ENCODE measurements around the gene PCCA.

The PCCA gene

DNA sequence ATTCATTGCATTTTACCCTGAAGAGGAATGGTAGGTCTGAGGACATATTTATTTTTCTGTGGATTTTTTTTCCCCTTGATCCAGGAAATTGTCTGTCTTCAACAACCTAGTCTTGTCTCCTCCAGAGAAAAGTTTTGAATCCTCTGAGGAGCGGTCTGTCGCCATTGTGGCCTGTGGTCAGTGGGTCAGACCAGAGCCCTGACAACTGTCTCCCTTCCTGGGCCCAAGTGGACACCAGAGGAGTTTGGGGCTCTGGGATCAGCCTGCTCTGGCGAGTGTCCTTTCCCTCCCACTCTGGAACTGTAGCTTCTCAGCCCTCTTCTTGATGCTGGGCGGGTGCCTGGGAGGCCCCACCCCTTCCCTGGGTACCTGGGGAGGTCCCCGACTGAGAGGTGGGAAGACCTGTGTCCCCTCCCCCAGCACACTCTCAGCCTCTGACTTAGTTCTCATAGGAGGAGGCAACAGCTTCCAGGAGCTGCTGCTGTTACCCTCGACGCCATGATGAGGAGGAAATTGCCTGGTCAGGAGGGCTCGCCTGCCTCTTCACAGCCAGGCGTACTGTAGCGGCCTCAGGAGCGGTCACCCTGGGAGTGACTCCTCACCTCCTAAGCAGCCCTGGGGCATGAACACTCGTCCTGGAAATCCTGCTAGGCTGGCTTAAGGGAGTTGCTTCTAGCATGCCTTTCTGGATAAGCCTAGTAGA, 389.4 kb downstream of the PCCA start:
- Histone ChIP-seq H3K79me2 (ENCODE audit: control insufficient read depth, insufficient read depth, low read length, unreplicated experiment) (no peaks in the 10 kb centered on the region), H3K4me3 (ENCODE audit: low read depth, low read length) (no peak overlapping the region), H2AFZ (ENCODE audit: low read length, unreplicated experiment) (no peak overlapping the region), H3K36me3 (ENCODE audit: insufficient read depth, low read length) (no peaks in the 10 kb centered on the region), H3K27me3 (ENCODE audit: insufficient read depth, low read length) (no peaks in the 10 kb centered on the region), H3K27ac (ENCODE audit: low read depth, low read length) (no peak overlapping the region), H3K4me1 (ENCODE audit: control insufficient read depth, insufficient read depth, low read length, unreplicated experiment) (no peaks in the 10 kb centered on the region)

DNA sequence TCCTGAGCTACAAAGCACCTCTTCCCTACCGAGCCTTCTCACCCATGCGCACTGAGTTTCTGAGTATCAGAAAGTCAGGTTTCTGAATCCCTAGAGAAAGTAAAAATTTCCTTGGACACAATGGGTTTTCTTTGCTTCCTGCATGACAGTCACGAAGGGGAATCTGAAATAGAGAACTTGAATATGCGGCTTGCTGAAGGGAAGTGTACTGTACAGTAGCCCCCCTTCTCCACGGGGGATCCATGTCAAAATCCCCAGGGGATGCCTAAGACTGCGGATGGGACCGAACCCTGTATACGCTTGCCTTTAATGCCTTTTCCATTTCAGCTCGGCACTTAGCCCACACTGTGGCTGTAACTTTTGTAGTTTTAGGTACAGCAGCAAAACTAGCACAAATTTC, 391.8 kb downstream of the PCCA start:
- H3K36me3 ChIP-seq (ENCODE audit: insufficient read depth, low read length) = no peaks in the 10 kb centered on the region
- no peak overlapping the region for H3K27ac ChIP-seq (ENCODE audit: low read depth, low read length)
- H2AFZ ChIP-seq (ENCODE audit: low read length, unreplicated experiment) = no peak overlapping the region
- no peaks in the 10 kb centered on the region for H3K79me2 ChIP-seq (ENCODE audit: control insufficient read depth, insufficient read depth, low read length, unreplicated experiment)
- H3K4me3 ChIP-seq (ENCODE audit: low read depth, low read length) = no peak overlapping the region
- no peaks in the 10 kb centered on the region for H3K27me3 ChIP-seq (ENCODE audit: insufficient read depth, low read length)
- no peaks in the 10 kb centered on the region for H3K4me1 ChIP-seq (ENCODE audit: control insufficient read depth, insufficient read depth, low read length, unreplicated experiment)

DNA sequence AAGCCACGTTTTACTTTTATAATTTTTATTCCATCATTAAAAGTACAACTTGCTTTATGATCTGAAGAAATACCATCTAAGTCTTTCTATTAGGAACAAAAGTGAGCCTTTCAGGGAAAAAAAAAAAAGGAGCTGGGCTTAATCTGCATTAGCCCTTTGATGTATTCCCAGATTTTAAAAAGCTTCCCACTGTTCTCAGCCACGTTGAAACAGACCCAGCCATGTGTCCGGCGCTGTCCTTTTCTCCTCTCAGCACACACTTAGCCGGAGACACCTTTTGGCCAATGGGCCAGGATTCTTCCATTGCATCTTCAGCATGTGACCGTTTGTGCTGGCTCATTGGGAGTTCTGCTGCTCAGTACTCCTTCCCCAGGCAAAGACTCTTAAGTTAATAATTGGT, 394.2 kb downstream of the PCCA start:
- Histone ChIP-seq H3K4me3 (ENCODE audit: low read depth, low read length) (no peak overlapping the region), H3K27ac (ENCODE audit: low read depth, low read length) (no peak overlapping the region), H3K79me2 (ENCODE audit: control insufficient read depth, insufficient read depth, low read length, unreplicated experiment) (no peaks in the 10 kb centered on the region), H3K27me3 (ENCODE audit: insufficient read depth, low read length) (no peaks in the 10 kb centered on the region), H3K36me3 (ENCODE audit: insufficient read depth, low read length) (no peaks in the 10 kb centered on the region), H2AFZ (ENCODE audit: low read length, unreplicated experiment) (no peak overlapping the region), H3K4me1 (ENCODE audit: control insufficient read depth, insufficient read depth, low read length, unreplicated experiment) (no peaks in the 10 kb centered on the region)

DNA sequence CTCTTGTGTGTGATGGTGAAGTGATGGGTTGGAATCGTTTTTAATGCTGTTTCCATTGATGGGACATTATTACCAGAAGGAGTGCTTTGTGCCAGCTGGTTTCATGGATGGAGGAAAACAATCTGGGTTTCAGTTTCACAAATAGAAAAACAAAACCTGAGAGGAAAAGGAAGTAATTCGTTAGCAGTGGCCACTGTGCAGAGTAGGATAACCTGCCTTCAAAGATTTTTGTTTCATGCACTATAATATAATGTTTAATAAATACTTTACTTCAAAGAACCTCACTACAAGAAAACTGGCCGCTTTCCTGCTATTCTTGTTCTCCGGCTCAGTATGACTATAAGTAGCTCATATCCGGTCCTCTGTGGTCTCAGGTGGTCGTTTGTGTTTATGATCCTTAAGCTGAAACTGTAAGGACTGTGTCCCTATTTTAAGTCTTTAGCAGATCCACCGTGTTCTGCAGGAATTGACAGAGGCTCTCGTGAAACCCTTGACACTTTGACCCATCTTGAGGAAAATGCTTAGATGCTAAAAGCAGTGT, 395.0 kb downstream of the PCCA start:
- Histone ChIP-seq H3K27me3 (ENCODE audit: insufficient read depth, low read length) (no peaks in the 10 kb centered on the region), H3K36me3 (ENCODE audit: insufficient read depth, low read length) (no peaks in the 10 kb centered on the region), H3K79me2 (ENCODE audit: control insufficient read depth, insufficient read depth, low read length, unreplicated experiment) (no peaks in the 10 kb centered on the region), H3K27ac (ENCODE audit: low read depth, low read length) (no peak overlapping the region), H3K4me1 (ENCODE audit: control insufficient read depth, insufficient read depth, low read length, unreplicated experiment) (no peaks in the 10 kb centered on the region), H2AFZ (ENCODE audit: low read length, unreplicated experiment) (no peak overlapping the region), H3K4me3 (ENCODE audit: low read depth, low read length) (no peak overlapping the region)

DNA sequence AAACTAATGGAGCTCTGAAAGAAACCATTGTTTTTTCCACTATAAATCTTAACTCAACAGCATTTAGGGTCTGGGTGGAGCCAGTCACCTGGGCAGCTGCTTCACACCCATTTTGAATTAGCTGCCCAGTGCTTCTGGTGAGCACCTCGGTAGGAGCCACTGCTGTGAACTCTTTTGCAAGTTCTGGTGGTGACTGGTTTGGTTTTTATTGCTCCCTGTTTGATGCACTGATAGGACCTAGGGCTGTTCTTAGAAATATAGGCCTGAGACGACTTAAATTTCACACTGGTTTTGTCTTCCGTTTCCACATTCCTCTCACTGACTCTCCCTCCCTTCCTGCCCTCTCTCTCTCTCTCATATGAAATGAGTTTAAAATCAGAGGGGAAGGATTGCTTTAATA, 395.8 kb downstream of the PCCA start:
- H2AFZ ChIP-seq (ENCODE audit: low read length, unreplicated experiment) = no peak overlapping the region
- no peaks in the 10 kb centered on the region for H3K36me3 ChIP-seq (ENCODE audit: insufficient read depth, low read length)
- no peaks in the 10 kb centered on the region for H3K4me1 ChIP-seq (ENCODE audit: control insufficient read depth, insufficient read depth, low read length, unreplicated experiment)
- no peak overlapping the region for H3K27ac ChIP-seq (ENCODE audit: low read depth, low read length)
- no peaks in the 10 kb centered on the region for H3K79me2 ChIP-seq (ENCODE audit: control insufficient read depth, insufficient read depth, low read length, unreplicated experiment)
- H3K4me3 ChIP-seq (ENCODE audit: low read depth, low read length) = no peak overlapping the region
- H3K27me3 ChIP-seq (ENCODE audit: insufficient read depth, low read length) = no peaks in the 10 kb centered on the region

DNA sequence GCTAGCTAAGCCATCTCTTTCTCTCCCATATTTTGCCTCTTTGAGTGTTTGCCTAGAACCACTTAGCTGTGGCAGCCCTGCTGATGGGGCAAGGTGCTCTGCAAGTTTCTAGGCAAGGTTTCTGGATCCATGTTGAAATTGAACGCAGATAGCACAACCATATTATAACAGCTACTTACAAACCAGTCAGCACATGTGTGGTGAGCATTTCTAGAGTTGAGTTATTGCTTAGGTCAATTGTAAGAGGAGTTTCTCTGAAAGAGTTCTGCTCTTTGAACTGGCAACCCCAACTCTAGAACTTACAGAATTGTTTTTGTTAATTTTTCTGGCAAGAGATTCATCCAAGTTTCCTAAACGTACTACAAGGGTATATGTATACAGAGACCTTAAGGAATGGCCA, 396.4 kb downstream of the PCCA start:
- H2AFZ ChIP-seq (ENCODE audit: low read length, unreplicated experiment) = no peak overlapping the region
- no peaks in the 10 kb centered on the region for H3K36me3 ChIP-seq (ENCODE audit: insufficient read depth, low read length)
- H3K27ac ChIP-seq (ENCODE audit: low read depth, low read length) = no peak overlapping the region
- no peaks in the 10 kb centered on the region for H3K79me2 ChIP-seq (ENCODE audit: control insufficient read depth, insufficient read depth, low read length, unreplicated experiment)
- no peak overlapping the region for H3K4me3 ChIP-seq (ENCODE audit: low read depth, low read length)
- H3K27me3 ChIP-seq (ENCODE audit: insufficient read depth, low read length) = no peaks in the 10 kb centered on the region
- H3K4me1 ChIP-seq (ENCODE audit: control insufficient read depth, insufficient read depth, low read length, unreplicated experiment) = no peaks in the 10 kb centered on the region

DNA sequence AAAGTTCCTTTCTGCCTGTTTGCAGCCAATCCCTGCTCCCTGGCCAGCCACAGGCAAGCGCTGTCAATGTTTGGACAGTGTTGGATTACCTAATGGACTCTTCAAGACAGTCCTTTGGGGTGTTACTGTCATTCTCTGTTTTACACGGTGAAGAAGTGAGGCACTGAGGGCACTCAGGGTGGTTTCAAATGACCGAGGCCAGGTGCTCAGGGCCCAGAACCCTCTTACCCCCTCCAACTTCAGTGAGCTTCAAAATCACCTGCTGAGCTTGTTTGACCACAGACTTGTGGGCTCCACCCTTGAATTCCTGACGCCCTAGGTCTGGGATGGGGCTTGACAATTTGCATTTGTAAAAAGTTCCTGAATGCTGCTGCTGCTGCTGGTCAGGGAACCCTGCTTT, 401.8 kb downstream of the PCCA start:
- no peaks in the 10 kb centered on the region for H3K79me2 ChIP-seq (ENCODE audit: control insufficient read depth, insufficient read depth, low read length, unreplicated experiment)
- no peaks in the 10 kb centered on the region for H3K27me3 ChIP-seq (ENCODE audit: insufficient read depth, low read length)
- peaks cover 7% of the 10 kb centered on the region for H3K4me1 ChIP-seq (ENCODE audit: control insufficient read depth, insufficient read depth, low read length, unreplicated experiment)
- no peak overlapping the region for H3K4me3 ChIP-seq (ENCODE audit: low read depth, low read length)
- no peaks in the 10 kb centered on the region for H3K36me3 ChIP-seq (ENCODE audit: insufficient read depth, low read length)
- no peak overlapping the region for H2AFZ ChIP-seq (ENCODE audit: low read length, unreplicated experiment)
- H3K27ac ChIP-seq (ENCODE audit: low read depth, low read length) = no peak overlapping the region

DNA sequence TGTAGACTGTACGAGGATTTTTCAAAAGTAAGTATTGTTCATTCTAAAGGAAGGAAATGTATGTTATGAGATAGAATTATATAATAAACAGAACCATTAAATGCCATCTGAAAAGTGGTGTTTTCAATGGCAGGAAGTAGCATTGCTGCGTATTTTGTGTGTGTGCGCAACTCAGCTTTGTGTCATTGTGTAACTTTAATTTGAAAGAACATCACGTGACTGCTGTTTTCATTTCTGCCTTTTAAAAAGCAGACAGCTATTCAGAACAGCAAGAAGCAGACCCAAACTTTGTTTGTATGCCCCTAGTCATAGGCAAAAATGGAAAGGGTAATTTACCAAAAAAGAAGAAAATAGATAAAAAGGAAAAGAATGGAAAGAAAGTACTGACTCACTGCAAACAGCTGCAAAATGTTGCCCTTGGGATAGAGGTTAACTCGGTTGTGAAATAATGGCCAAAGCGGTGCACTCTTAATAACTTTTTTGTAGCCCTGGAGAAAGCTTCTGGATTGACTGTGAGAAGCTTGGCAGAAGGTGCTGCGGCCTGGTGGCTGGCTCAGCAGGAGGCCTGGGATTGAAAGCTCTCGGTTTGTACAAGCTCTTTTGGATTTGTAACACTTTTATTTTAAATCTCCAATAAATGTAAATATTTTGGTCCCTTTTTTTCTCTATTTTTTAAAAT, 402.4 kb downstream of the PCCA start:
- no peak overlapping the region for H2AFZ ChIP-seq (ENCODE audit: low read length, unreplicated experiment)
- H3K27me3 ChIP-seq (ENCODE audit: insufficient read depth, low read length) = no peaks in the 10 kb centered on the region
- H3K36me3 ChIP-seq (ENCODE audit: insufficient read depth, low read length) = no peaks in the 10 kb centered on the region
- H3K27ac ChIP-seq (ENCODE audit: low read depth, low read length) = no peak overlapping the region
- no peak overlapping the region for H3K4me3 ChIP-seq (ENCODE audit: low read depth, low read length)
- peaks cover 7% of the 10 kb centered on the region for H3K4me1 ChIP-seq (ENCODE audit: control insufficient read depth, insufficient read depth, low read length, unreplicated experiment)
- no peaks in the 10 kb centered on the region for H3K79me2 ChIP-seq (ENCODE audit: control insufficient read depth, insufficient read depth, low read length, unreplicated experiment)

DNA sequence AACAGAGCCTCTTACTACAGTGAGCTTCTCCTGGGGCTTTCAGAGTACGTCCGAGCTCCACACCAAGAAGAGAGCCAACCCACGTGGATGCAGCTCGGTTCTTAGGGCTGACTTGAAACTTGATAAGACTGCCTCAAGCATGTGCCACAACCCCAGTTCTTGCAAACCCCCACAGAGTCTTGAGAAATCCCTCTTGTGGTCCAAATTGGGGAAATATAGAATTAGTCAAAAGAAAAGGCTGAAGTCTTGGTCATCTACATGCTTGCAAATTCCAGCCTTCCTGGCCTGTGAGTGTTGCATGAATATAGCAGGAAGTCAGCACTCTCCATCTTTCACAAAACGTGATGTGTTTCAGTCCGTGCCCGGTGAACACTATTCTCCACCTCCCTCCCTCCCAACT, 404.5 kb downstream of the PCCA start:
- H3K36me3 ChIP-seq (ENCODE audit: insufficient read depth, low read length) = no peaks in the 10 kb centered on the region
- no peaks in the 10 kb centered on the region for H3K79me2 ChIP-seq (ENCODE audit: control insufficient read depth, insufficient read depth, low read length, unreplicated experiment)
- H2AFZ ChIP-seq (ENCODE audit: low read length, unreplicated experiment) = no peak overlapping the region
- H3K27me3 ChIP-seq (ENCODE audit: insufficient read depth, low read length) = no peaks in the 10 kb centered on the region
- peaks cover 7% of the 10 kb centered on the region for H3K4me1 ChIP-seq (ENCODE audit: control insufficient read depth, insufficient read depth, low read length, unreplicated experiment)
- no peak overlapping the region for H3K4me3 ChIP-seq (ENCODE audit: low read depth, low read length)
- H3K27ac ChIP-seq (ENCODE audit: low read depth, low read length) = no peak overlapping the region

DNA sequence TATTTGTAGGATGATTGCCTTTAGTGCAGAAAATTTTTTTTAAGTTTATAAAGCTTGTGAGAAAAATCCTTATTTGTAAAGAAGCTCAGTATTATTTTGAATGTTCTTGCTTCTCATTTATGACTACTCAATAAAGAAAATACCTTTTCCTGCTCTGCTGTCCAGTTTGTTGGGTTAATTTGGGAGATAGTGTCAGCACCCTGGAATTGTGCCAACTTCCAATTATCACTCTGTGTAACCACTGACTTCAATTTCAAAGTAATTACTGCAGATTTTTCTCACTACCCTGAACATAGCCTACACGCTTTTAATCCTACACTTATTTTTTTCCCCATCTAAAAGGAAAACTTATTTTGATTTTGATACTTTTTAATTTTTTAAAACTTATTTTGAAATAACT, 406.6 kb downstream of the PCCA start:
- peaks cover 7% of the 10 kb centered on the region for H3K4me1 ChIP-seq (ENCODE audit: control insufficient read depth, insufficient read depth, low read length, unreplicated experiment)
- no peak overlapping the region for H3K4me3 ChIP-seq (ENCODE audit: low read depth, low read length)
- H3K27ac ChIP-seq (ENCODE audit: low read depth, low read length) = no peak overlapping the region
- no peaks in the 10 kb centered on the region for H3K27me3 ChIP-seq (ENCODE audit: insufficient read depth, low read length)
- no peaks in the 10 kb centered on the region for H3K79me2 ChIP-seq (ENCODE audit: control insufficient read depth, insufficient read depth, low read length, unreplicated experiment)
- H3K36me3 ChIP-seq (ENCODE audit: insufficient read depth, low read length) = no peaks in the 10 kb centered on the region
- H2AFZ ChIP-seq (ENCODE audit: low read length, unreplicated experiment) = no peak overlapping the region

DNA sequence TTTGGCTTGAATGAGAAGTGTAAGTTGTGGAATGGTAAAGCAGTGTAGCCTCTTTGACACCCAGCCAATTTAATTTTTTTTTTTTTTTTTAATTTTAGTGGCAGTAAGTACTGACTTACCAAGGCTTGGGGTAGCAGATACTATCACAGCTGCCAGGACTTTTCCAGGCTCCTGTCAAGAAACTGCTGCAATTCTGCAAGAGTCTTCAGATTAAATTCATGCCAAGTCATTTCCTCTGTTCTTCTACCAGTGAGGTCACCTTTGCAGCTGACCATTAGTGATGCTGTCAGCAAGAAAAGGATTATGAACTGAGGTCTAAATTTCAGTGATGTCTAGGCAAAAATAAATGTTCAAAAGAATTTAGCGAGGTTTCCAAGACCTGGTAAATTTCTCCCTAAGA, 408.5 kb downstream of the PCCA start:
- Histone ChIP-seq H3K36me3 (ENCODE audit: insufficient read depth, low read length) (no peaks in the 10 kb centered on the region), H3K4me3 (ENCODE audit: low read depth, low read length) (no peak overlapping the region), H3K27me3 (ENCODE audit: insufficient read depth, low read length) (no peaks in the 10 kb centered on the region), H2AFZ (ENCODE audit: low read length, unreplicated experiment) (no peak overlapping the region), H3K79me2 (ENCODE audit: control insufficient read depth, insufficient read depth, low read length, unreplicated experiment) (no peaks in the 10 kb centered on the region), H3K4me1 (ENCODE audit: control insufficient read depth, insufficient read depth, low read length, unreplicated experiment) (no peaks in the 10 kb centered on the region), H3K27ac (ENCODE audit: low read depth, low read length) (no peak overlapping the region; the same call in 1 of the 2 replicates)
